SK-N-SH treated with all-trans-retinoic acid at 6 μM for 48 hours (cell line): ENCODE measurements around the gene PPCS.

Experiments
- ATAC-seq: fragments of 200-7000 bp; cut with Tn5 transposase; 3 replicates; pipeline ENCODE4 v1.9.1; 2020; ENCODE audit warnings: mild to moderate bottlenecking, moderate library complexity
- ARNTL ChIP-seq: fragments of 450-650 bp; formaldehyde crosslinking; IDR thresholded peaks from 2 replicates; pipeline ENCODE4 v1.5.0; 2020; ENCODE audit warnings: low read depth, mild to moderate bottlenecking, moderate library complexity, borderline replicate concordance
- CSDC2 ChIP-seq: fragments of 250-450 bp; sonication (Bioruptor Pico); IDR thresholded peaks from 2 replicates; pipeline ENCODE4 v1.5.0; 2020; ENCODE audit warnings: mild to moderate bottlenecking, moderate library complexity
- ISL1 ChIP-seq: fragments of 250-450 bp; sonication (Bioruptor Pico); IDR thresholded peaks from 2 replicates; pipeline ENCODE4 v2.1.2; 2022; ENCODE audit warnings: mild to moderate bottlenecking, moderate library complexity
- OSR1 ChIP-seq: fragments of 250-450 bp; sonication (Bioruptor Pico); IDR thresholded peaks from 2 replicates; pipeline ENCODE4 v1.8.0; 2022; ENCODE audit warnings: moderate library complexity, mild to moderate bottlenecking, inconsistent platforms
- PPARA ChIP-seq: fragments of 250-450 bp; sonication (Bioruptor Pico); IDR thresholded peaks from 2 replicates; pipeline ENCODE4 v1.5.0; 2020; ENCODE audit warnings: mild to moderate bottlenecking, borderline replicate concordance
- RARB ChIP-seq: fragments of 250-450 bp; sonication (Bioruptor Pico); IDR thresholded peaks from 2 replicates; pipeline ENCODE4 v1.8.0; 2021; ENCODE audit warnings: mild to moderate bottlenecking, moderate library complexity
- TCF4 ChIP-seq: fragments of 250-450 bp; sonication (Bioruptor Pico); IDR thresholded peaks from 2 replicates; pipeline ENCODE4 v1.8.0; 2021; ENCODE audit warnings: mild to moderate bottlenecking, moderate library complexity, borderline replicate concordance
- TOX ChIP-seq: fragments of 250-450 bp; sonication (Bioruptor Pico); IDR thresholded peaks from 2 replicates; pipeline ENCODE4 v1.8.0; 2021; ENCODE audit warnings: mild to moderate bottlenecking, moderate library complexity, borderline replicate concordance
- ZC3H10 ChIP-seq: fragments of 250-450 bp; sonication (Bioruptor Pico); IDR thresholded peaks from 2 replicates; pipeline ENCODE4 v1.5.1; 2021; ENCODE audit warnings: mild to moderate bottlenecking, moderate library complexity
- ZFP3 ChIP-seq: fragments of 250-450 bp; sonication (Bioruptor Pico); IDR thresholded peaks from 2 replicates; pipeline ENCODE4 v1.5.0; 2020; ENCODE audit warnings: mild to moderate bottlenecking, moderate library complexity
- ZFP30 ChIP-seq: fragments of 450-650 bp; formaldehyde crosslinking; IDR thresholded peaks from 2 replicates; pipeline ENCODE4 v1.5.0; 2022; ENCODE audit warnings: mild to moderate bottlenecking, moderate library complexity
- ZNF70 ChIP-seq: fragments of 450-650 bp; formaldehyde crosslinking; IDR thresholded peaks from 2 replicates; pipeline ENCODE4 v1.5.0; 2020; ENCODE audit warnings: mild to moderate bottlenecking, moderate library complexity
- ZNF8 ChIP-seq: fragments of 450-650 bp; formaldehyde crosslinking; IDR thresholded peaks from 2 replicates; pipeline ENCODE4 v1.5.0; 2020; ENCODE audit warnings: mild to moderate bottlenecking, moderate library complexity
- TF ChIP-seq, protein P1 (sequence below): fragments of 250-450 bp; sonication (Bioruptor Pico); IDR thresholded peaks from 2 replicates; pipeline ENCODE4 v1.5.1; 2021; ENCODE audit warnings: mild to moderate bottlenecking, moderate library complexity
- TF ChIP-seq, protein P2 (sequence below): fragments of 250-450 bp; sonication (Bioruptor Pico); IDR thresholded peaks from 2 replicates; pipeline ENCODE4 v1.8.0; 2020; ENCODE audit warnings: mild to moderate bottlenecking, moderate library complexity, borderline replicate concordance
- TF ChIP-seq, protein P3 (sequence below): fragments of 250-450 bp; sonication (Bioruptor Pico); IDR thresholded peaks from 2 replicates; pipeline ENCODE4 v1.5.1; 2020; ENCODE audit warnings: low read depth, mild to moderate bottlenecking, moderate library complexity
- TF ChIP-seq, protein P4 (sequence below): fragments of 250-450 bp; sonication (Bioruptor Pico); IDR thresholded peaks from 2 replicates; pipeline ENCODE4 v1.5.0; 2020; ENCODE audit warnings: mild to moderate bottlenecking, moderate library complexity

Gene PPCS

DNA sequence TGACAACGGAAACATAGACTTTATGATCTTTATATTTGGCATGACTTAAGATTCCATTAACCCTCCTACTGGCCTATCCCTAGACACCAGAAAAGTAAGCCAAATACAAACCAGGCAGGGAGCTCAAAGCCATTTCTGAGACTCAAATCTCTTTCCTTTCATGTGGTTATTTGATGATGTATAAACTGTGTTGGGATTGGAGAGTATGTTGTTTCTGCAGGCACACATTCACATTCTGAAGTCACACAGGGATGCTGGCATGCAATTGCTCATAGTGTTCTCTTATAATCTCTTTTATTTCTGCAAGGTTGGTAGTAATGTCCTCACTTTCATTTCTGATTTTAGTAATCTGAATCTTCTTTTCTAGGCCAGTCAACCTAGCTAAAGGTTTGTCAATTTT is 6.3 kb upstream of the PPCS start:
- ATAC-seq: no peak
- TF ChIP-seq, protein P1, sequence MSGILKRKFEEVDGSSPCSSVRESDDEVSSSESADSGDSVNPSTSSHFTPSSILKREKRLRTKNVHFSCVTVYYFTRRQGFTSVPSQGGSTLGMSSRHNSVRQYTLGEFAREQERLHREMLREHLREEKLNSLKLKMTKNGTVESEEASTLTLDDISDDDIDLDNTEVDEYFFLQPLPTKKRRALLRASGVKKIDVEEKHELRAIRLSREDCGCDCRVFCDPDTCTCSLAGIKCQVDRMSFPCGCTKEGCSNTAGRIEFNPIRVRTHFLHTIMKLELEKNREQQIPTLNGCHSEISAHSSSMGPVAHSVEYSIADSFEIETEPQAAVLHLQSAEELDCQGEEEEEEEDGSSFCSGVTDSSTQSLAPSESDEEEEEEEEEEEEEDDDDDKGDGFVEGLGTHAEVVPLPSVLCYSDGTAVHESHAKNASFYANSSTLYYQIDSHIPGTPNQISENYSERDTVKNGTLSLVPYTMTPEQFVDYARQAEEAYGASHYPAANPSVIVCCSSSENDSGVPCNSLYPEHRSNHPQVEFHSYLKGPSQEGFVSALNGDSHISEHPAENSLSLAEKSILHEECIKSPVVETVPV: no peak
- TF ChIP-seq PPARA (CRISPR knock-in tag): no peak
- no peak for TF ChIP-seq ZNF70 (CRISPR knock-in tag)
- TF ChIP-seq, protein P2, sequence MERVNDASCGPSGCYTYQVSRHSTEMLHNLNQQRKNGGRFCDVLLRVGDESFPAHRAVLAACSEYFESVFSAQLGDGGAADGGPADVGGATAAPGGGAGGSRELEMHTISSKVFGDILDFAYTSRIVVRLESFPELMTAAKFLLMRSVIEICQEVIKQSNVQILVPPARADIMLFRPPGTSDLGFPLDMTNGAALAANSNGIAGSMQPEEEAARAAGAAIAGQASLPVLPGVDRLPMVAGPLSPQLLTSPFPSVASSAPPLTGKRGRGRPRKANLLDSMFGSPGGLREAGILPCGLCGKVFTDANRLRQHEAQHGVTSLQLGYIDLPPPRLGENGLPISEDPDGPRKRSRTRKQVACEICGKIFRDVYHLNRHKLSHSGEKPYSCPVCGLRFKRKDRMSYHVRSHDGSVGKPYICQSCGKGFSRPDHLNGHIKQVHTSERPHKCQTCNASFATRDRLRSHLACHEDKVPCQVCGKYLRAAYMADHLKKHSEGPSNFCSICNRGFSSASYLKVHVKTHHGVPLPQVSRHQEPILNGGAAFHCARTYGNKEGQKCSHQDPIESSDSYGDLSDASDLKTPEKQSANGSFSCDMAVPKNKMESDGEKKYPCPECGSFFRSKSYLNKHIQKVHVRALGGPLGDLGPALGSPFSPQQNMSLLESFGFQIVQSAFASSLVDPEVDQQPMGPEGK: no peak
- TF ChIP-seq, protein P3, sequence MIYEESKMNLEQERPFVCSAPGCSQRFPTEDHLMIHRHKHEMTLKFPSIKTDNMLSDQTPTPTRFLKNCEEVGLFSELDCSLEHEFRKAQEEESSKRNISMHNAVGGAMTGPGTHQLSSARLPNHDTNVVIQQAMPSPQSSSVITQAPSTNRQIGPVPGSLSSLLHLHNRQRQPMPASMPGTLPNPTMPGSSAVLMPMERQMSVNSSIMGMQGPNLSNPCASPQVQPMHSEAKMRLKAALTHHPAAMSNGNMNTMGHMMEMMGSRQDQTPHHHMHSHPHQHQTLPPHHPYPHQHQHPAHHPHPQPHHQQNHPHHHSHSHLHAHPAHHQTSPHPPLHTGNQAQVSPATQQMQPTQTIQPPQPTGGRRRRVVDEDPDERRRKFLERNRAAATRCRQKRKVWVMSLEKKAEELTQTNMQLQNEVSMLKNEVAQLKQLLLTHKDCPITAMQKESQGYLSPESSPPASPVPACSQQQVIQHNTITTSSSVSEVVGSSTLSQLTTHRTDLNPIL (CRISPR knock-in tag): no peak
- TF ChIP-seq TOX (CRISPR knock-in tag): no peak

DNA sequence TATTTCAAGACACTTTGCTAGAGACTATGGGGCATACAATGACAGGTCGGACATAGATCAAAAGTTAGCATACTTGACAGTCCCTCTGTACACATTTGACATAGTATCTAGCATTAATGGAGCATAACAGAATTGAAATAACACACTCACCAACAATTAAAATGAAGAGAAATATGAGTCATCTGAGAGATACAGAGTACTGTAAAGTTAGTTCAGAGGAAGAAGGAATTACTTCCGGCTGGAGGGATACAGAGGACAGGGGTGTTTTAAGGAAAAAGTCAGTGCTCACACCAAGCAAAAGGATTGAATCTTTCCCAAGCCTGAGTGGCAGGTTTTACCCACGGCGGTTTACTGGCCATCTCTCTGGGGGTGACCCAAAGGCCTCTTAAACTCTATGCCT is 3.0 kb upstream of the PPCS start:
- ATAC-seq: no peak

DNA sequence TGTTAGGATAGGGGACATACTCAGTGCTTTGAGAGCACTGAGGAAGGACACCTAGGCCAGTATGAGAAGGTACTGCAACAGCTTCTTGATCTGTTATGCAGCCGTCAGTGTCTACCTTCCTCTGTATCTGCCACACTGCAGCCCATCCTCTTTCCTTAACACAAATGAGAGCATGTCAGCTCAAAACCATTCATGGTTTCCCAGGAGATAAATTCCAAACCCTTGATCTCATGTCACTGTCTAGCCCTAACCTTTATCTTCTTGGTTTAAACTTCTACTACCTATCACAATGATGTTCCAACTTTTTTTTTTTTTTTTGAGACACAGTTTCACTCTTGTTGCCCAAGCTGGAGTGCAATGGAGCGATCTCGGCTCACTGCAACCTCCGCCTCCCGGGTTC is 1.9 kb upstream of the PPCS start:
- TF ChIP-seq OSR1 (CRISPR knock-in tag) (no peak), CSDC2 (CRISPR knock-in tag) (no peak), ZFP30 (CRISPR knock-in tag) (no peak), TCF4 (CRISPR knock-in tag) (no peak), ARNTL (no peak), ZNF8 (no peak), ZFP3 (no peak), RARB (no peak), ISL1 (no peak), ZNF70 (CRISPR knock-in tag) (no peak)
- TF ChIP-seq, protein P1: no peak
- TF ChIP-seq, protein P4, sequence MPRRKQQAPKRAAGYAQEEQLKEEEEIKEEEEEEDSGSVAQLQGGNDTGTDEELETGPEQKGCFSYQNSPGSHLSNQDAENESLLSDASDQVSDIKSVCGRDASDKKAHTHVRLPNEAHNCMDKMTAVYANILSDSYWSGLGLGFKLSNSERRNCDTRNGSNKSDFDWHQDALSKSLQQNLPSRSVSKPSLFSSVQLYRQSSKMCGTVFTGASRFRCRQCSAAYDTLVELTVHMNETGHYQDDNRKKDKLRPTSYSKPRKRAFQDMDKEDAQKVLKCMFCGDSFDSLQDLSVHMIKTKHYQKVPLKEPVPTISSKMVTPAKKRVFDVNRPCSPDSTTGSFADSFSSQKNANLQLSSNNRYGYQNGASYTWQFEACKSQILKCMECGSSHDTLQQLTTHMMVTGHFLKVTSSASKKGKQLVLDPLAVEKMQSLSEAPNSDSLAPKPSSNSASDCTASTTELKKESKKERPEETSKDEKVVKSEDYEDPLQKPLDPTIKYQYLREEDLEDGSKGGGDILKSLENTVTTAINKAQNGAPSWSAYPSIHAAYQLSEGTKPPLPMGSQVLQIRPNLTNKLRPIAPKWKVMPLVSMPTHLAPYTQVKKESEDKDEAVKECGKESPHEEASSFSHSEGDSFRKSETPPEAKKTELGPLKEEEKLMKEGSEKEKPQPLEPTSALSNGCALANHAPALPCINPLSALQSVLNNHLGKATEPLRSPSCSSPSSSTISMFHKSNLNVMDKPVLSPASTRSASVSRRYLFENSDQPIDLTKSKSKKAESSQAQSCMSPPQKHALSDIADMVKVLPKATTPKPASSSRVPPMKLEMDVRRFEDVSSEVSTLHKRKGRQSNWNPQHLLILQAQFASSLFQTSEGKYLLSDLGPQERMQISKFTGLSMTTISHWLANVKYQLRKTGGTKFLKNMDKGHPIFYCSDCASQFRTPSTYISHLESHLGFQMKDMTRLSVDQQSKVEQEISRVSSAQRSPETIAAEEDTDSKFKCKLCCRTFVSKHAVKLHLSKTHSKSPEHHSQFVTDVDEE (CRISPR knock-in tag): no peak
- no peak for ATAC-seq

More for the DNA sequence above, 3.0 kb upstream of the PPCS start:
- TF ChIP-seq ZC3H10 (CRISPR knock-in tag): no peak
- TF ChIP-seq, protein P4 (CRISPR knock-in tag): no peak
- TF ChIP-seq ISL1: peak; percentile 45

DNA sequence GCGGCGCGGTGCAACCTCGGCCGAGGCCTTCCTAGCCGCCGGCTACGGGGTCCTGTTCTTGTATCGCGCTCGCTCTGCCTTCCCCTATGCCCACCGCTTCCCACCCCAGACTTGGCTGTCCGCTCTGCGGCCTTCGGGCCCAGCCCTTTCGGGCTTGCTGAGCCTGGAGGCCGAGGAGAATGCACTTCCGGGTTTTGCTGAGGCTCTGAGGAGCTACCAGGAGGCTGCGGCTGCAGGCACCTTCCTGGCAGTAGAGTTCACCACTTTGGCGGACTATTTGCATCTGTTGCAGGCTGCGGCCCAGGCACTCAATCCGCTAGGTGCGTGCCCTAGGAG is 379 bp downstream of the PPCS start:
- TF ChIP-seq, protein P1: no peak
- TF ChIP-seq ZFP3: 0 out of 2 replicates have a peak, but pooled peaks have one; percentile 24
- peak; percentile 82 for ATAC-seq
